Panc1 (cell line): ENCODE results near the gene SLC6A7.

Experiments used
- POLR2AphosphoS5 ChIP-seq: IDR thresholded peaks from 2 replicates; pipeline ENCODE4 v1.6.1; 2012; ENCODE audit warnings: mild to moderate bottlenecking, low read depth, low read length, moderate library complexity
- SIN3A ChIP-seq: IDR thresholded peaks from 2 replicates; pipeline ENCODE4 v1.6.1; 2012; ENCODE audit warnings: low read depth, mild to moderate bottlenecking, low read length, moderate library complexity, borderline replicate concordance; ENCODE audit not compliant: insufficient read depth
- TF ChIP-seq, protein P1 (sequence below): fragments of 450-650 bp; IDR thresholded peaks from 2 replicates; pipeline ENCODE4 v1.5.1; 2017; ENCODE audit warnings: mild to moderate bottlenecking

DNA sequence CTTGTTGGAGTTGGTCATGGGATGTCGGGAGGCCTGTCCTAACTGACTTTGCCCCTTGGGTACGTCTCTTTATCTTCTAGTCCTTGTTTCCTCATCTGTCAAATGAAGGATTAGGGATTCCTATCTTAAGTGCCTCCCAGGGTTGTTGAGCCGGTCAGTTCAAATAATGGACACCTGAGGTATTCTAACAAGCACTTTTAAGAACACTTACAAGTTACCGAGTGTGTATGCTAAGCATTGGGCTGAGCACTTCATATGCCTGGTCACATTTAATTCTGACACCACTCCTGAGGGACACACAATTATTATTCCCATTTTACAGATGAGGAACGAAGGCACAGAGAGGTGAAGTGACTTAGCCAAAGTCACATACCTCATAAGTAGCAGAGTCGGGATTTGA lies 62.6 kb downstream of the SLC6A7 start:
- TF ChIP-seq, protein P1, sequence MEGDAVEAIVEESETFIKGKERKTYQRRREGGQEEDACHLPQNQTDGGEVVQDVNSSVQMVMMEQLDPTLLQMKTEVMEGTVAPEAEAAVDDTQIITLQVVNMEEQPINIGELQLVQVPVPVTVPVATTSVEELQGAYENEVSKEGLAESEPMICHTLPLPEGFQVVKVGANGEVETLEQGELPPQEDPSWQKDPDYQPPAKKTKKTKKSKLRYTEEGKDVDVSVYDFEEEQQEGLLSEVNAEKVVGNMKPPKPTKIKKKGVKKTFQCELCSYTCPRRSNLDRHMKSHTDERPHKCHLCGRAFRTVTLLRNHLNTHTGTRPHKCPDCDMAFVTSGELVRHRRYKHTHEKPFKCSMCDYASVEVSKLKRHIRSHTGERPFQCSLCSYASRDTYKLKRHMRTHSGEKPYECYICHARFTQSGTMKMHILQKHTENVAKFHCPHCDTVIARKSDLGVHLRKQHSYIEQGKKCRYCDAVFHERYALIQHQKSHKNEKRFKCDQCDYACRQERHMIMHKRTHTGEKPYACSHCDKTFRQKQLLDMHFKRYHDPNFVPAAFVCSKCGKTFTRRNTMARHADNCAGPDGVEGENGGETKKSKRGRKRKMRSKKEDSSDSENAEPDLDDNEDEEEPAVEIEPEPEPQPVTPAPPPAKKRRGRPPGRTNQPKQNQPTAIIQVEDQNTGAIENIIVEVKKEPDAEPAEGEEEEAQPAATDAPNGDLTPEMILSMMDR: no peak
- TF ChIP-seq SIN3A: no peak
- TF ChIP-seq POLR2AphosphoS5: no peak
